ENCODE results near the gene SIM1. TPM values are rescaled to one million over a fixed set of nuclear protein-coding genes. Genes with fewer than 3 reads are reported as not detected.

SIM1 gene
- total and polyA plus RNA-seq, 4 donors = under 0.01 TPM; not detected in 3

- Histone ChIP-seq H3K9me3 (ENCODE audit: control insufficient read depth in 4 of 4, low read length in 3 of 4) (peaks cover 0 to 30% (median 2%) of the 10 kb centered on the region in 4 donors), H3K36me3 (ENCODE audit: control insufficient read depth in 4 of 4, insufficient read depth in 3 of 4, low read depth in 1 of 4, low read length in 3 of 4) (no peaks in the 10 kb centered on the region), H3K4me1 (ENCODE audit: control insufficient read depth in 4 of 4, insufficient read depth in 4 of 4, low read length in 3 of 4) (peaks cover 5 to 28% (median 13%) of the 10 kb centered on the region in 4 donors), H3K27me3 (ENCODE audit: control insufficient read depth in 4 of 4, insufficient read depth in 4 of 4, low read length in 3 of 4) (peaks cover 11 to 67% (median 21%) of the 10 kb centered on the region in 4 donors), H3K4me3 (ENCODE audit: low read depth in 1 of 3, low read length in 3 of 3) (no peak overlapping the region), H3K27ac (ENCODE audit: low read depth in 1 of 2, low read length in 2 of 2) (no peak overlapping the region), H3K9ac (ENCODE audit: low read depth in 1 of 2, low read length in 2 of 2) (no peak overlapping the region)
- TF ChIP-seq YY1 (IDR thresholded peaks at IDR 0.05) (no peak), MAX (IDR thresholded peaks at IDR 0.05) (no peak), EGR1 (IDR thresholded peaks at IDR 0.05; ENCODE audit: low read depth in 2 of 2) (no peak), SP1 (IDR thresholded peaks at IDR 0.05) (no peak), HNF4G (IDR thresholded peaks at IDR 0.05) (no peak), TAF1 (conservative IDR thresholded peaks at IDR 0.05) (no peak), NR2F2 (IDR thresholded peaks at IDR 0.05) (no peak), HNF4A (conservative IDR thresholded peaks at IDR 0.05) (no peak), GABPA (IDR thresholded peaks at IDR 0.05 in 1 of 2, conservative IDR thresholded peaks at IDR 0.05 in 1 of 2) (no peak), FOXA1 (IDR thresholded peaks at IDR 0.05) (no peak), RAD21 (IDR thresholded peaks at IDR 0.05) (no peak), RXRA (IDR thresholded peaks at IDR 0.05) (no peak), ZBTB33 (IDR thresholded peaks at IDR 0.05) (no peak), JUND (IDR thresholded peaks at IDR 0.05) (no peak)
- TF ChIP-seq, protein P1, sequence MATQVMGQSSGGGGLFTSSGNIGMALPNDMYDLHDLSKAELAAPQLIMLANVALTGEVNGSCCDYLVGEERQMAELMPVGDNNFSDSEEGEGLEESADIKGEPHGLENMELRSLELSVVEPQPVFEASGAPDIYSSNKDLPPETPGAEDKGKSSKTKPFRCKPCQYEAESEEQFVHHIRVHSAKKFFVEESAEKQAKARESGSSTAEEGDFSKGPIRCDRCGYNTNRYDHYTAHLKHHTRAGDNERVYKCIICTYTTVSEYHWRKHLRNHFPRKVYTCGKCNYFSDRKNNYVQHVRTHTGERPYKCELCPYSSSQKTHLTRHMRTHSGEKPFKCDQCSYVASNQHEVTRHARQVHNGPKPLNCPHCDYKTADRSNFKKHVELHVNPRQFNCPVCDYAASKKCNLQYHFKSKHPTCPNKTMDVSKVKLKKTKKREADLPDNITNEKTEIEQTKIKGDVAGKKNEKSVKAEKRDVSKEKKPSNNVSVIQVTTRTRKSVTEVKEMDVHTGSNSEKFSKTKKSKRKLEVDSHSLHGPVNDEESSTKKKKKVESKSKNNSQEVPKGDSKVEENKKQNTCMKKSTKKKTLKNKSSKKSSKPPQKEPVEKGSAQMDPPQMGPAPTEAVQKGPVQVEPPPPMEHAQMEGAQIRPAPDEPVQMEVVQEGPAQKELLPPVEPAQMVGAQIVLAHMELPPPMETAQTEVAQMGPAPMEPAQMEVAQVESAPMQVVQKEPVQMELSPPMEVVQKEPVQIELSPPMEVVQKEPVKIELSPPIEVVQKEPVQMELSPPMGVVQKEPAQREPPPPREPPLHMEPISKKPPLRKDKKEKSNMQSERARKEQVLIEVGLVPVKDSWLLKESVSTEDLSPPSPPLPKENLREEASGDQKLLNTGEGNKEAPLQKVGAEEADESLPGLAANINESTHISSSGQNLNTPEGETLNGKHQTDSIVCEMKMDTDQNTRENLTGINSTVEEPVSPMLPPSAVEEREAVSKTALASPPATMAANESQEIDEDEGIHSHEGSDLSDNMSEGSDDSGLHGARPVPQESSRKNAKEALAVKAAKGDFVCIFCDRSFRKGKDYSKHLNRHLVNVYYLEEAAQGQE (IDR thresholded peaks at IDR 0.05) = no peak
- TF ChIP-seq, protein P2, sequence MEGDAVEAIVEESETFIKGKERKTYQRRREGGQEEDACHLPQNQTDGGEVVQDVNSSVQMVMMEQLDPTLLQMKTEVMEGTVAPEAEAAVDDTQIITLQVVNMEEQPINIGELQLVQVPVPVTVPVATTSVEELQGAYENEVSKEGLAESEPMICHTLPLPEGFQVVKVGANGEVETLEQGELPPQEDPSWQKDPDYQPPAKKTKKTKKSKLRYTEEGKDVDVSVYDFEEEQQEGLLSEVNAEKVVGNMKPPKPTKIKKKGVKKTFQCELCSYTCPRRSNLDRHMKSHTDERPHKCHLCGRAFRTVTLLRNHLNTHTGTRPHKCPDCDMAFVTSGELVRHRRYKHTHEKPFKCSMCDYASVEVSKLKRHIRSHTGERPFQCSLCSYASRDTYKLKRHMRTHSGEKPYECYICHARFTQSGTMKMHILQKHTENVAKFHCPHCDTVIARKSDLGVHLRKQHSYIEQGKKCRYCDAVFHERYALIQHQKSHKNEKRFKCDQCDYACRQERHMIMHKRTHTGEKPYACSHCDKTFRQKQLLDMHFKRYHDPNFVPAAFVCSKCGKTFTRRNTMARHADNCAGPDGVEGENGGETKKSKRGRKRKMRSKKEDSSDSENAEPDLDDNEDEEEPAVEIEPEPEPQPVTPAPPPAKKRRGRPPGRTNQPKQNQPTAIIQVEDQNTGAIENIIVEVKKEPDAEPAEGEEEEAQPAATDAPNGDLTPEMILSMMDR (IDR thresholded peaks at IDR 0.05; ENCODE audit: low read depth, low read length, missing input control) = no peak
- TF ChIP-seq, protein P3, sequence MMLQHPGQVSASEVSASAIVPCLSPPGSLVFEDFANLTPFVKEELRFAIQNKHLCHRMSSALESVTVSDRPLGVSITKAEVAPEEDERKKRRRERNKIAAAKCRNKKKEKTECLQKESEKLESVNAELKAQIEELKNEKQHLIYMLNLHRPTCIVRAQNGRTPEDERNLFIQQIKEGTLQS (IDR thresholded peaks at IDR 0.05) = no peak
- DNase-seq (ENCODE audit: low spot score) = no peak
- WGBS = 11% methylated on average over 9 of the region's 9 CpGs
These were observed 4.0 kb downstream of the SIM1 start for GRCh38 chr6:100460650-100461204.

Measured in liver (tissue), 9 donors.